Cortex of kidney (tissue), 1 donor: ENCODE data around the gene MYO7A.

ENCODE experiments used
- DNase-seq: peaks from one replicate; lab custom pipeline; 2025; lab: John Stamatoyannopoulos, UW

MYO7A gene

GRCh38 chr11:77127235-77127911 is 673 bp upstream of the MYO7A start:
- no peak for DNase-seq

- no peak for DNase-seq
Observed at GRCh38 chr11:77129069-77129841, 1.2 kb downstream of the MYO7A start.

- DNase-seq = no peak
Observed at GRCh38 chr11:77129842-77130756, 2.1 kb downstream of the MYO7A start.

- no peak for DNase-seq
Observed at GRCh38 chr11:77130763-77131513, 2.9 kb downstream of the MYO7A start.

GRCh38 chr11:77131560-77131959 is 3.5 kb downstream of the MYO7A start:
- DNase-seq = no peak

GRCh38 chr11:77135069-77135468 is 7.0 kb downstream of the MYO7A start:
- DNase-seq = no peak

- DNase-seq = no peak
Observed at GRCh38 chr11:77136074-77136473, 8.0 kb downstream of the MYO7A start.

GRCh38 chr11:77136784-77137420 is 8.9 kb downstream of the MYO7A start:
- no peak for DNase-seq

- DNase-seq = no peak
Observed at GRCh38 chr11:77137421-77137820, 9.4 kb downstream of the MYO7A start.

GRCh38 chr11:77138106-77138649 is 10.1 kb downstream of the MYO7A start:
- DNase-seq = no peak

- no peak for DNase-seq
Observed at GRCh38 chr11:77139201-77139600, 11.2 kb downstream of the MYO7A start.

GRCh38 chr11:77140231-77140851 is 12.3 kb downstream of the MYO7A start:
- DNase-seq = no peak

GRCh38 chr11:77141034-77141433 is 13.0 kb downstream of the MYO7A start:
- DNase-seq = no peak

- no peak for DNase-seq
Observed at GRCh38 chr11:77141475-77141874, 13.4 kb downstream of the MYO7A start.

- DNase-seq = no peak
Observed at GRCh38 chr11:77142091-77142975, 14.3 kb downstream of the MYO7A start.

GRCh38 chr11:77143405-77144020 is 15.5 kb downstream of the MYO7A start:
- no peak for DNase-seq

GRCh38 chr11:77144196-77144856 is 16.3 kb downstream of the MYO7A start:
- DNase-seq = no peak

GRCh38 chr11:77144857-77145428 is 16.9 kb downstream of the MYO7A start:
- no peak for DNase-seq
